ENCODE measurements around the gene ULK4.

GRCh38 chr3:41502481-41502880 is 459.4 kb downstream of the ULK4 start:
- TF ChIP-seq POLR2A (IDR thresholded peaks at IDR 0.05): no peak
- TF ChIP-seq CTCF (IDR thresholded peaks at IDR 0.05): no peak
